NCI-H1048 (cell line): Measurements from ENCODE around the gene PPARA.

Source experiments
- DNase-seq: peaks from one replicate; lab custom pipeline; 2025; lab: John Stamatoyannopoulos, UW

Gene PPARA

GRCh38 chr22:46213052-46213451 lies 62.7 kb downstream of the PPARA start:
- DNase-seq = no peak

- DNase-seq = no peak
Observed at GRCh38 chr22:46214149-46214548, 63.8 kb downstream of the PPARA start.

- DNase-seq = no peak
Observed at GRCh38 chr22:46214616-46215015, 64.3 kb downstream of the PPARA start.

GRCh38 chr22:46219636-46220035 lies 69.3 kb downstream of the PPARA start:
- no peak for DNase-seq

- no peak for DNase-seq
Observed at GRCh38 chr22:46220921-46221320, 70.6 kb downstream of the PPARA start.

GRCh38 chr22:46224044-46224897 lies 73.9 kb downstream of the PPARA start:
- DNase-seq = no peak

- no peak for DNase-seq
Observed at GRCh38 chr22:46224898-46225290, 74.6 kb downstream of the PPARA start.

GRCh38 chr22:46225631-46226030 lies 75.3 kb downstream of the PPARA start:
- DNase-seq = no peak

- no peak for DNase-seq
Observed at GRCh38 chr22:46226577-46226976, 76.3 kb downstream of the PPARA start.

- no peak for DNase-seq
Observed at GRCh38 chr22:46229701-46230100, 79.4 kb downstream of the PPARA start.

- no peak for DNase-seq
Observed at GRCh38 chr22:46230262-46230901, 80.1 kb downstream of the PPARA start.

GRCh38 chr22:46233231-46233630 lies 82.9 kb downstream of the PPARA start:
- DNase-seq = no peak

GRCh38 chr22:46234969-46235368 lies 84.6 kb downstream of the PPARA start:
- DNase-seq = no peak

GRCh38 chr22:46237453-46238124 lies 87.3 kb downstream of the PPARA start:
- no peak for DNase-seq

- DNase-seq = no peak
Observed at GRCh38 chr22:46238541-46238940, 88.2 kb downstream of the PPARA start.

GRCh38 chr22:46239261-46240048 lies 89.1 kb downstream of the PPARA start:
- DNase-seq = no peak

GRCh38 chr22:46240073-46240472 lies 89.7 kb downstream of the PPARA start:
- DNase-seq = no peak

- no peak for DNase-seq
Observed at GRCh38 chr22:46240506-46240905, 90.2 kb downstream of the PPARA start.

- no peak for DNase-seq
Observed at GRCh38 chr22:46240907-46241306, 90.6 kb downstream of the PPARA start.

- DNase-seq = no peak
Observed at GRCh38 chr22:46241396-46242007, 91.2 kb downstream of the PPARA start.

GRCh38 chr22:46242076-46242475 lies 91.8 kb downstream of the PPARA start:
- DNase-seq = no peak

GRCh38 chr22:46244771-46245170 lies 94.4 kb downstream of the PPARA start:
- no peak for DNase-seq
